Endothelial cell of umbilical vein (primary cell): ENCODE results near the gene BEND2. TPM values are rescaled to one million over a fixed set of nuclear protein-coding genes. Genes with fewer than 3 reads are reported as not detected.

ENCODE experiments used
- BruUV-seq: library from RNA; stranded (reverse); fragments of 400-500 nt; replicated peaks from 2 replicates; lab custom pipeline; 2021; lab: Mats Ljungman, UMichigan
- CTCF ChIA-PET: fragments of 300-600, 350-600 bp; sonication (Branson Sonifier 250); formaldehyde crosslinking; loops from one replicate; lab custom pipeline; 2021; ENCODE audit warnings: antibody characterized with exemption, inconsistent platforms; lab: Charles Lee
- POLR2A ChIA-PET: fragments of 300-600, 350-600 bp; sonication (Branson Sonifier 250); formaldehyde crosslinking; loops from one replicate; lab custom pipeline; 2021; ENCODE audit warnings: antibody characterized with exemption, inconsistent platforms; lab: Charles Lee
- DNase-seq: peaks from one replicate; pipeline ENCODE4 v3.0.0-alpha.2; 2011; ENCODE audit warnings: low read depth, low spot score
- FAIRE-seq: peaks from 2 replicates; lab custom pipeline; 2011; peaks lifted over from hg19 to GRCh38; lab: Jason Lieb, UNC
- H2AFZ ChIP-seq: 2 replicates; pipeline ENCODE4 v1.6.0; 2012; ENCODE audit warnings: low read depth, low read length, control low read depth, inconsistent platforms
- H3K27ac ChIP-seq: 2 replicates; pipeline ENCODE4 v1.5.1; 2011; ENCODE audit warnings: low read depth, mild to moderate bottlenecking, control low read depth, low read length, moderate library complexity; ENCODE audit not compliant: insufficient read depth
- H3K27me3 ChIP-seq, 2 experiments: 2 replicates each; pipeline versions ENCODE4 v1.6.0 to v1.6.1; 2011; ENCODE audit warnings: low read length in 2 of 2, mixed read lengths in 1 of 2; ENCODE audit not compliant: control insufficient read depth in 2 of 2, insufficient read depth in 2 of 2
- H3K36me3 ChIP-seq, 2 experiments: 2 replicates in 1 of 2; 3 replicates in 1 of 2; pipeline ENCODE4 v1.5.1; 2011; ENCODE audit warnings: low read length in 2 of 2, mild to moderate bottlenecking in 1 of 2, moderate library complexity in 1 of 2; ENCODE audit not compliant: control insufficient read depth in 2 of 2, insufficient read depth in 2 of 2; ENCODE audit errors: extremely low read depth in 1 of 2
- H3K4me1 ChIP-seq: 3 replicates; pipeline ENCODE4 v1.5.1; 2011; ENCODE audit warnings: mild to moderate bottlenecking, low read length; ENCODE audit not compliant: control insufficient read depth, insufficient read depth; ENCODE audit errors: extremely low read depth
- H3K4me2 ChIP-seq: 2 replicates; pipeline ENCODE4 v1.6.1; 2011; ENCODE audit warnings: low read length, control low read depth, mixed read lengths; ENCODE audit not compliant: insufficient read depth
- H3K4me3 ChIP-seq, 3 experiments: fragments of 200-600 bp in 1 of 3; sonication (generic), shearing (Covaris generic) in 1 of 3; replicated peaks in 1 of 3; 2 replicates each; pipeline ENCODE4 v1.5.1; 2011 to 2016; ENCODE audit warnings: control low read depth in 3 of 3, low read length in 3 of 3, mild to moderate bottlenecking in 2 of 3, inconsistent platforms in 1 of 3, low read depth in 1 of 3, moderate library complexity in 1 of 3; ENCODE audit not compliant: insufficient read depth in 1 of 3
- H3K79me2 ChIP-seq: 2 replicates; pipeline ENCODE4 v1.6.0; 2012; ENCODE audit warnings: low read length, inconsistent platforms; ENCODE audit not compliant: control insufficient read depth, insufficient read depth
- H3K9ac ChIP-seq: replicated peaks from 2 replicates; pipeline ENCODE3; 2011; ENCODE audit warnings: low read length, control low read depth; ENCODE audit not compliant: insufficient read depth; ENCODE audit errors: extremely low read depth
- H3K9me1 ChIP-seq: replicated peaks from 3 replicates; pipeline ENCODE4 v1.6.0; 2011; ENCODE audit warnings: mild to moderate bottlenecking, low read length; ENCODE audit not compliant: control insufficient read depth, insufficient read depth; ENCODE audit errors: extremely low read depth
- H3K9me3 ChIP-seq: replicated peaks from 2 replicates; pipeline ENCODE4 v1.5.1; 2012; ENCODE audit warnings: low read length, inconsistent platforms; ENCODE audit not compliant: control insufficient read depth, insufficient read depth
- H4K20me1 ChIP-seq: replicated peaks from 2 replicates; pipeline ENCODE3; 2011; ENCODE audit warnings: mild to moderate bottlenecking, low read length; ENCODE audit not compliant: control insufficient read depth, insufficient read depth; ENCODE audit errors: extremely low read depth
- EZH2 ChIP-seq: IDR thresholded peaks from 2 replicates; pipeline ENCODE4 v1.6.1; 2012; ENCODE audit warnings: borderline replicate concordance, low read depth, mild to moderate bottlenecking, moderate library complexity, low read length, inconsistent platforms; ENCODE audit not compliant: severe bottlenecking
- JUN ChIP-seq: IDR thresholded peaks from 2 replicates; pipeline ENCODE4 v1.6.1; 2011; ENCODE audit warnings: borderline replicate concordance, low read depth; ENCODE audit not compliant: insufficient read length, insufficient read depth
- MYC ChIP-seq: IDR thresholded peaks from one replicate; pipeline ENCODE4 v1.6.1; 2011; ENCODE audit warnings: mild to moderate bottlenecking, low read depth, low read length
- POLR2A ChIP-seq: IDR thresholded peaks from 2 replicates; pipeline ENCODE4 v1.6.1; 2012; ENCODE audit warnings: low read depth, mild to moderate bottlenecking, control low read depth, low read length
- dilution Hi-C: fragments of 300-500 bp; cut with MboI; formaldehyde crosslinking; loops from one replicate; pipeline ENCODE4 v1.15.0; 2019; ENCODE audit warnings: low sequenced_read_pairs; ENCODE audit not compliant: extremely low pct_ligation_motif_present
- intact Hi-C: fragments of 100-400 bp; cut with micrococcal nuclease; formaldehyde crosslinking; loops from one replicate; pipeline ENCODE4 v1.10.0; 2022
- polyA plus RNA-seq, 4 experiments: library from polyadenylated mRNA; depleted of rRNA in 3 of 4; stranded (reverse) in 3 of 4; unstranded in 1 of 4; fragments of >200 nt; gene quantifications; 2 replicates each; pipeline versions ENCODE4 v1.2.1 to v1.2.3, GENCODE V29; 2011 to 2012; ENCODE audit warnings: missing spikeins in 1 of 4
- total RNA-seq: library from RNA; stranded (reverse); gene quantifications from 2 replicates; pipeline ENCODE4 v1.2.3, GENCODE V29; 2021

BEND2 gene
- total and polyA plus RNA-seq, 2 donors (not counting 3 experiments of a cell fraction or from before 2014, with no cell fraction given) = not detected

DNA sequence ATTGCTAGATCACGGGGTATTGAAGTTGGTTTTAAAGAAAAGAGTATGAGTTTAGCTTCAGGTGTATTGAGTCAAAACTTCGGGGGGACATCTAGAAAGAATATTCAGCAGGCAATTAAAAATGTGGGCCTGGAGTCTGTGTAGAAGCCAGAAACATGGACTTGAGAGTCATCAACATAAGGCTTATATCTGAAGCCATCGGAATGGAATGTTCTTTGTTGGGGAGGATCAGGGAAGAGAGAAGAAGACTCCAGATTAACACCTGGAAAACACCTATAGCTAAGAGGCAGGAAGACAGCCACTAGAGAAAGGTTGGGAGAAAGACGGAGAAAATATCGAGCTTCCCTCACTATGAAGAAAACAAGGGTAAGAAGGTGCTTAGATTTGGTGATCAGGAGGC is 69.5 kb downstream of the BEND2 start:
- dilution Hi-C loops (no loop called here), intact Hi-C loops (no loop called here)
- no peak for DNase-seq
- no peaks in the 10 kb centered on the region for H3K79me2 ChIP-seq
- no peak for FAIRE-seq
- no peak overlapping the region for H2AFZ ChIP-seq
- no peaks in the 10 kb centered on the region for H3K4me1 ChIP-seq
- POLR2A ChIA-PET = no interaction called here
- H3K36me3 ChIP-seq = no peaks in the 10 kb centered on the region
- no peak overlapping the region for H3K4me2 ChIP-seq
- H3K9me3 ChIP-seq = no peaks in the 10 kb centered on the region
- no peaks in the 10 kb centered on the region for H4K20me1 ChIP-seq
- no peak overlapping the region for H3K9ac ChIP-seq
- H3K27me3 ChIP-seq = no peaks in the 10 kb centered on the region
- no peak overlapping the region for H3K4me3 ChIP-seq
- TF ChIP-seq EZH2 = no peak
- no peak for TF ChIP-seq MYC
- TF ChIP-seq JUN = no peak
- TF ChIP-seq POLR2A = no peak
- BruUV-seq = no TSS peak
- no peaks in the 10 kb centered on the region for H3K9me1 ChIP-seq
- CTCF ChIA-PET = no interaction called here
- no peak overlapping the region for H3K27ac ChIP-seq

DNA sequence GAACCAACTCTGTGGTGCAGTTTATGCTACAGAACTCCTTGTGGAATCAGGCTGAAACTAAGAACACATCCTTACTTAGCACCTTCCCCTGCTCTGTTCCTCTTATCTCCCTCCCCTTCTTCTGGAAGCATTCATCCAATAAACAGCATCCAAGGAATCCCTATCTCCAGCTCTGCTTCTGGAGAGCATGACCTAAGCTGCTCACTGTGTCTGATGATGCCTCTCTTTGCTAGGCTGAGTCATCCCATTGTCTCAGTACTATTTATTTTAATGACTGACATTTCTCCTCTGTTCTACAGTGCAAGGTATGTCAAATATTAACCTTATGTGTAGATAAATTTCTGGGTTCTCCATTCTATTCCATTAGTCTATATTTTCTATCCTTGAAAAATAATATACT is 71.2 kb downstream of the BEND2 start:
- H3K9me3 ChIP-seq = no peaks in the 10 kb centered on the region
- H4K20me1 ChIP-seq = no peaks in the 10 kb centered on the region
- intact Hi-C loops = no loop called here
- H3K4me2 ChIP-seq = no peak overlapping the region
- H3K9me1 ChIP-seq = no peaks in the 10 kb centered on the region
- dilution Hi-C loops = no loop called here
- no peak for FAIRE-seq
- H3K27ac ChIP-seq = no peak overlapping the region
- H3K79me2 ChIP-seq = no peaks in the 10 kb centered on the region
- no peaks in the 10 kb centered on the region for H3K27me3 ChIP-seq
- H3K4me1 ChIP-seq = no peaks in the 10 kb centered on the region
- H3K9ac ChIP-seq = no peak overlapping the region
- no peaks in the 10 kb centered on the region for H3K36me3 ChIP-seq
- TF ChIP-seq MYC = no peak
- BruUV-seq = no TSS peak
- H3K4me3 ChIP-seq = no peak overlapping the region
- H2AFZ ChIP-seq = no peak overlapping the region
- ChIA-PET CTCF (no interaction called here), POLR2A (no interaction called here)
- no peak for DNase-seq
